ENCODE measurements around the gene TXNDC11. TPM values are rescaled to one million over a fixed set of nuclear protein-coding genes. Genes with fewer than 3 reads are reported as not detected.

The TXNDC11 gene
- total RNA-seq, 1 experiment from 2014 or later, result 17.6 TPM

GRCh38 chr16:11636172-11636721, 106.4 kb downstream of the TXNDC11 start:
- CTCF ChIA-PET, result no interaction called here
- BruUV-seq (replicated peaks), result no TSS peak
- intact Hi-C loops (cut with micrococcal nuclease; ENCODE audit: unreplicated experiment), result no loop called here
- no peaks in the 10 kb centered on the region for H3K36me3 ChIP-seq (ENCODE audit: insufficient read depth, low read length, poor library complexity, severe bottlenecking)
- no peak for DNase-seq (ENCODE audit: low spot score)
- no peak overlapping the region for H3K27ac ChIP-seq (ENCODE audit: low read depth, low read length, poor library complexity, severe bottlenecking)
- no peaks in the 10 kb centered on the region for H3K9me3 ChIP-seq (ENCODE audit: low read depth, low read length, poor library complexity, severe bottlenecking)
- POLR2A ChIA-PET (ENCODE audit: low non-redundant PET), result no interaction called here
- peaks cover 13% of the 10 kb centered on the region for H3K4me1 ChIP-seq (ENCODE audit: insufficient read depth, low read length, poor library complexity, severe bottlenecking)
- TF ChIP-seq EZH2 (IDR thresholded peaks at IDR 0.05; ENCODE audit: borderline replicate concordance, low read depth, low read length, poor library complexity, severe bottlenecking), result no peak
- no peak for TF ChIP-seq CTCF (conservative IDR thresholded peaks at IDR 0.05; ENCODE audit: low read depth, low read length)
- H3K27me3 ChIP-seq (replicated peaks; ENCODE audit: insufficient read depth, low read depth, low read length, poor library complexity), result no peaks in the 10 kb centered on the region
- H3K4me3 ChIP-seq (ENCODE audit: low read depth, low read length, poor library complexity, severe bottlenecking), result no peak overlapping the region

- H3K27ac ChIP-seq (ENCODE audit: low read depth, low read length, poor library complexity, severe bottlenecking), result no peak overlapping the region
- peaks cover 8% of the 10 kb centered on the region for H3K4me1 ChIP-seq (ENCODE audit: insufficient read depth, low read length, poor library complexity, severe bottlenecking)
- intact Hi-C loops (cut with micrococcal nuclease; ENCODE audit: unreplicated experiment), result no loop called here
- DNase-seq (ENCODE audit: low spot score), result no peak
- H3K27me3 ChIP-seq (replicated peaks; ENCODE audit: insufficient read depth, low read depth, low read length, poor library complexity), result no peaks in the 10 kb centered on the region
- POLR2A ChIA-PET (ENCODE audit: low non-redundant PET), result no interaction called here
- BruUV-seq (replicated peaks), result no TSS peak
- CTCF ChIA-PET, result no interaction called here
- H3K36me3 ChIP-seq (ENCODE audit: insufficient read depth, low read length, poor library complexity, severe bottlenecking), result no peaks in the 10 kb centered on the region
- H3K9me3 ChIP-seq (ENCODE audit: low read depth, low read length, poor library complexity, severe bottlenecking), result no peaks in the 10 kb centered on the region
- H3K4me3 ChIP-seq (ENCODE audit: low read depth, low read length, poor library complexity, severe bottlenecking), result no peak overlapping the region
- TF ChIP-seq CTCF (conservative IDR thresholded peaks at IDR 0.05; ENCODE audit: low read depth, low read length) (no peak), EZH2 (IDR thresholded peaks at IDR 0.05; ENCODE audit: borderline replicate concordance, low read depth, low read length, poor library complexity, severe bottlenecking) (no peak)
Measured at GRCh38 chr16:11635679-11636171, 106.9 kb downstream of the TXNDC11 start.

- intact Hi-C loops (cut with micrococcal nuclease; ENCODE audit: unreplicated experiment), result no loop called here
- H3K9me3 ChIP-seq (ENCODE audit: low read depth, low read length, poor library complexity, severe bottlenecking), result no peaks in the 10 kb centered on the region
- H3K27ac ChIP-seq (ENCODE audit: low read depth, low read length, poor library complexity, severe bottlenecking), result no peak overlapping the region
- TF ChIP-seq EZH2 (IDR thresholded peaks at IDR 0.05; ENCODE audit: borderline replicate concordance, low read depth, low read length, poor library complexity, severe bottlenecking) (no peak), CTCF (conservative IDR thresholded peaks at IDR 0.05; ENCODE audit: low read depth, low read length) (no peak)
- no peaks in the 10 kb centered on the region for H3K27me3 ChIP-seq (replicated peaks; ENCODE audit: insufficient read depth, low read depth, low read length, poor library complexity)
- H3K4me3 ChIP-seq (ENCODE audit: low read depth, low read length, poor library complexity, severe bottlenecking), result no peak overlapping the region
- H3K4me1 ChIP-seq (ENCODE audit: insufficient read depth, low read length, poor library complexity, severe bottlenecking), result peaks cover 3% of the 10 kb centered on the region
- DNase-seq (ENCODE audit: low spot score), result no peak
- ChIA-PET POLR2A (ENCODE audit: low non-redundant PET) (no interaction called here), CTCF (no interaction called here)
- no TSS peak for BruUV-seq (replicated peaks)
- no peaks in the 10 kb centered on the region for H3K36me3 ChIP-seq (ENCODE audit: insufficient read depth, low read length, poor library complexity, severe bottlenecking)
Measured at GRCh38 chr16:11635113-11635652, 107.5 kb downstream of the TXNDC11 start.
